ENCODE data around the gene SCUBE3.

SCUBE3 gene

DNA sequence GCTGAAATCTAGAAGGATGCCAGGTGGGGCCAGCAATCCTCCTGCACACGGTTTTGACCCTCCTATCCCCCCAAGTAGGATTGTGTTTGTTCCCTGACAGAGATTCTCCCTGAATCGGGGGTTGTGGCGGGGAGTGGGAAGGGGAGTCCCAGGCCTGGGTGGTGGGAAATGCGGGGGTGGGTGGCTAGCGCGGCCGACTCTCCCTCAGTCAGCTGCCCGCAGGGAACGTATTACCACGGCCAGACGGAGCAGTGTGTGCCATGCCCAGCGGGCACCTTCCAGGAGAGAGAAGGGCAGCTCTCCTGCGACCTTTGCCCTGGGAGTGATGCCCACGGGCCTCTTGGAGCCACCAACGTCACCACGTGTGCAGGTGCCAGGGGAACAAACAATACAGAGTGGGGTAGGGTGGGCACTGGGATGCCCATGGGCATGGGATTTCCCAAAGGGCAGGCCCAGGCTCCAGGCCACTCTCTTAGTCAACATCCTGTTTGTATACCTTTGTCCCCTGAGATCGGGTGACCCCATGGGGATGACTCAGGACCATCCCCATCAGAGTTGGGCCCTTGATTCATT is 29.7 kb downstream of the SCUBE3 start:
- Histone ChIP-seq H3K4me3 (ENCODE audit: insufficient read depth, low read length, poor library complexity, severe bottlenecking) (no peak overlapping the region), H3K27ac (ENCODE audit: low read depth, low read length) (no peak overlapping the region), H2AFZ (ENCODE audit: low read depth, low read length, severe bottlenecking) (no peak overlapping the region), H3K4me2 (ENCODE audit: low read depth, low read length, poor library complexity, severe bottlenecking) (no peak overlapping the region), H3K36me3 (ENCODE audit: low read length) (no peaks in the 10 kb centered on the region), H3K79me2 (ENCODE audit: insufficient read depth, low read length) (no peaks in the 10 kb centered on the region), H3K9me2 (replicated peaks; ENCODE audit: insufficient read depth, low read length) (no peaks in the 10 kb centered on the region), H3K9me3 (ENCODE audit: insufficient read depth, low read length) (no peaks in the 10 kb centered on the region), H4K20me1 (ENCODE audit: low read depth, low read length) (no peaks in the 10 kb centered on the region), H3F3A (ENCODE audit: insufficient read depth) (no peaks in the 10 kb centered on the region), H3K27me3 (ENCODE audit: low read length) (no peaks in the 10 kb centered on the region), H3K9ac (ENCODE audit: low read length) (no peak overlapping the region)
- no peak for TF ChIP-seq EZH2phosphoT487 (conservative IDR thresholded peaks at IDR 0.05; ENCODE audit: low read length)
- TF ChIP-seq, protein P1, sequence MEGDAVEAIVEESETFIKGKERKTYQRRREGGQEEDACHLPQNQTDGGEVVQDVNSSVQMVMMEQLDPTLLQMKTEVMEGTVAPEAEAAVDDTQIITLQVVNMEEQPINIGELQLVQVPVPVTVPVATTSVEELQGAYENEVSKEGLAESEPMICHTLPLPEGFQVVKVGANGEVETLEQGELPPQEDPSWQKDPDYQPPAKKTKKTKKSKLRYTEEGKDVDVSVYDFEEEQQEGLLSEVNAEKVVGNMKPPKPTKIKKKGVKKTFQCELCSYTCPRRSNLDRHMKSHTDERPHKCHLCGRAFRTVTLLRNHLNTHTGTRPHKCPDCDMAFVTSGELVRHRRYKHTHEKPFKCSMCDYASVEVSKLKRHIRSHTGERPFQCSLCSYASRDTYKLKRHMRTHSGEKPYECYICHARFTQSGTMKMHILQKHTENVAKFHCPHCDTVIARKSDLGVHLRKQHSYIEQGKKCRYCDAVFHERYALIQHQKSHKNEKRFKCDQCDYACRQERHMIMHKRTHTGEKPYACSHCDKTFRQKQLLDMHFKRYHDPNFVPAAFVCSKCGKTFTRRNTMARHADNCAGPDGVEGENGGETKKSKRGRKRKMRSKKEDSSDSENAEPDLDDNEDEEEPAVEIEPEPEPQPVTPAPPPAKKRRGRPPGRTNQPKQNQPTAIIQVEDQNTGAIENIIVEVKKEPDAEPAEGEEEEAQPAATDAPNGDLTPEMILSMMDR (IDR thresholded peaks at IDR 0.05; ENCODE audit: insufficient read depth, low read length, poor library complexity, severe bottlenecking), result no peak

DNA sequence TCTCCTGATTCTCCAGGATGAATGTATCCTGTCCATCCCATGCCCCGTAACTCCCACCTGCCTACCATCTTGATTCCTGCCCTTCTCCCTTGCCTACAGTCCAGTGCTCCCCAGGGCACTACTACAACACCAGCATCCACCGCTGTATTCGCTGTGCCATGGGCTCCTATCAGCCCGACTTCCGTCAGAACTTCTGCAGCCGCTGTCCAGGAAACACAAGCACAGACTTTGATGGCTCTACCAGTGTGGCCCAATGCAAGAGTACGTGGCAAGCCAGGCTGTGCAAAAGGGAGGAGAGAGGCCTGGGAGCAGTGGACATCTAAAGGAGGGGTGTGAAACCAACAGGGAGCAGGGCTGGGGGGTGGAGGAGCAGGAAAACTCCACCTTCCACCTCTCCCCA is 30.8 kb downstream of the SCUBE3 start:
- Histone ChIP-seq H3K4me2 (ENCODE audit: low read depth, low read length, poor library complexity, severe bottlenecking) (no peak overlapping the region), H4K20me1 (ENCODE audit: low read depth, low read length) (no peaks in the 10 kb centered on the region), H3K36me3 (ENCODE audit: low read length) (no peaks in the 10 kb centered on the region), H3K79me2 (ENCODE audit: insufficient read depth, low read length) (no peaks in the 10 kb centered on the region), H2AFZ (ENCODE audit: low read depth, low read length, severe bottlenecking) (no peak overlapping the region), H3K9ac (ENCODE audit: low read length) (no peak overlapping the region), H3K27ac (ENCODE audit: low read depth, low read length) (no peak overlapping the region), H3F3A (ENCODE audit: insufficient read depth) (no peaks in the 10 kb centered on the region), H3K9me2 (replicated peaks; ENCODE audit: insufficient read depth, low read length) (no peaks in the 10 kb centered on the region), H3K4me3 (ENCODE audit: insufficient read depth, low read length, poor library complexity, severe bottlenecking) (no peak overlapping the region), H3K27me3 (ENCODE audit: low read length) (no peaks in the 10 kb centered on the region), H3K9me3 (ENCODE audit: insufficient read depth, low read length) (no peaks in the 10 kb centered on the region)
- TF ChIP-seq, protein P1 (IDR thresholded peaks at IDR 0.05; ENCODE audit: insufficient read depth, low read length, poor library complexity, severe bottlenecking), result no peak
- TF ChIP-seq EZH2phosphoT487 (conservative IDR thresholded peaks at IDR 0.05; ENCODE audit: low read length), result no peak

DNA sequence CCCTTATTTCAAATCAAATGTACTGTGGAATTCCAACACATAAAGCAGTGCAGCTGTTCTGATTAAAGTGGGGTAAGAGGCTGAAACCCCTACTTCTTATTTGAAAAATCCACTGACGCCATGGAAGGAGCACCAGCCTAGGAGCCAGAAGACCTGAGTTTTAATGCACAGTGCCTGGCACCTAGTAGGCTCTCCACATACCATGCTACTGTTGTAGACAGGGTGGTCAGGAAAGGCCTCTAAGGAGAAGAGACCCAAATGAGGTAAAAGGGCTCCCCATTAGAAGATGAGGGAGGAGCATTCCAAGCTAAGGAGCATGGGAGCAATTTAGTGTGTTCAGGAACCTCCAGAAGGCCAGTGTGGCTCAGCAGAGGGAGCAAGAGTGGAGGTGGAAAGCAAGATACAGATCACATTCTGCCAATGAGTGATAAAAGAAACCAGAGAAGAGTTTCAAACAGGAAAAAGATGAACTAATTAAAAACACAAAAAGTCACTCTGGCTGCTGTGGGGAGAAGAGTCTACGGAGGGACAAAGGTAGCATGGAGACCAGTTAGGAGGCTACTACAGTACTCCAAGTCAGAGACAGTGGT is 34.0 kb downstream of the SCUBE3 start:
- Histone ChIP-seq H3K27ac (ENCODE audit: low read depth, low read length) (no peak overlapping the region), H3K4me2 (ENCODE audit: low read depth, low read length, poor library complexity, severe bottlenecking) (no peak overlapping the region)

More for the DNA sequence above, 34.0 kb downstream of the SCUBE3 start:
- H3K4me3 ChIP-seq (ENCODE audit: insufficient read depth, low read length, poor library complexity, severe bottlenecking), result no peak overlapping the region
- H4K20me1 ChIP-seq (ENCODE audit: low read depth, low read length), result no peaks in the 10 kb centered on the region
- no peak overlapping the region for H2AFZ ChIP-seq (ENCODE audit: low read depth, low read length, severe bottlenecking)
- H3K9ac ChIP-seq (ENCODE audit: low read length), result no peak overlapping the region
- H3K9me2 ChIP-seq (replicated peaks; ENCODE audit: insufficient read depth, low read length), result no peaks in the 10 kb centered on the region
- H3F3A ChIP-seq (ENCODE audit: insufficient read depth), result no peaks in the 10 kb centered on the region
- no peaks in the 10 kb centered on the region for H3K27me3 ChIP-seq (ENCODE audit: low read length)
- H3K9me3 ChIP-seq (ENCODE audit: insufficient read depth, low read length), result no peaks in the 10 kb centered on the region
- H3K79me2 ChIP-seq (ENCODE audit: insufficient read depth, low read length), result no peaks in the 10 kb centered on the region
- H3K36me3 ChIP-seq (ENCODE audit: low read length), result no peaks in the 10 kb centered on the region
- TF ChIP-seq EZH2phosphoT487 (conservative IDR thresholded peaks at IDR 0.05; ENCODE audit: low read length), result no peak
- TF ChIP-seq, protein P1 (IDR thresholded peaks at IDR 0.05; ENCODE audit: insufficient read depth, low read length, poor library complexity, severe bottlenecking), result no peak
